Suprapubic skin (tissue), 3 donors: ENCODE measurements around the gene NBEA.

Source experiments
- POLR2A ChIP-seq, 2 donors: fragments of 450-650 bp; IDR thresholded peaks; one replicate each; pipeline ENCODE4 v1.6.1; 2017; ENCODE audit warnings: antibody characterized with exemption in 2 of 2, mild to moderate bottlenecking in 2 of 2, moderate library complexity in 2 of 2
- TF ChIP-seq, protein P1 (sequence below), 2 donors: fragments of 200-600 bp in 1 of 2; fragments of 450-650 bp in 1 of 2; sonication (generic) in 1 of 2; IDR thresholded peaks; one replicate each; pipeline ENCODE4 v1.5.1; 2016 to 2019; ENCODE audit warnings: antibody characterized with exemption in 2 of 2, mild to moderate bottlenecking in 1 of 2, moderate library complexity in 1 of 2

DNA sequence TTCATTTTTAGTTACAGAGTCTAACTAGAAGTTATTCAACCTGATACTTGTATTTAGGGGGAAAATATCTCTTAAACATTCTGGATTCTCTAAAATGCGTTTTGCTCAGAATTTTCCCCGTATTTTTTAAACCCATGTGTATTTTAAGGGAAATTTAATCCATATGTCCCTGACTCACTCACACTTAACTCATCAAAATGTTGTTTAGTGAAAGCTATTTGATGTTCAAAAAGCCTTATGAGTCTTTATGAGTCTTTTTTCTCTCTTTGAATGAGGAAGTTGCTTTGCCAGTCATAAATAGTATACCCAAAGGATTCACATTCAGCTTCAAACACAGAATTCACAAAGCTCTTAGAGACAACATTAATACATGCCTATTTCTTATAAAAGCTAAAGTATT lies 518.0 kb downstream of the NBEA start:
- TF ChIP-seq, protein P1, sequence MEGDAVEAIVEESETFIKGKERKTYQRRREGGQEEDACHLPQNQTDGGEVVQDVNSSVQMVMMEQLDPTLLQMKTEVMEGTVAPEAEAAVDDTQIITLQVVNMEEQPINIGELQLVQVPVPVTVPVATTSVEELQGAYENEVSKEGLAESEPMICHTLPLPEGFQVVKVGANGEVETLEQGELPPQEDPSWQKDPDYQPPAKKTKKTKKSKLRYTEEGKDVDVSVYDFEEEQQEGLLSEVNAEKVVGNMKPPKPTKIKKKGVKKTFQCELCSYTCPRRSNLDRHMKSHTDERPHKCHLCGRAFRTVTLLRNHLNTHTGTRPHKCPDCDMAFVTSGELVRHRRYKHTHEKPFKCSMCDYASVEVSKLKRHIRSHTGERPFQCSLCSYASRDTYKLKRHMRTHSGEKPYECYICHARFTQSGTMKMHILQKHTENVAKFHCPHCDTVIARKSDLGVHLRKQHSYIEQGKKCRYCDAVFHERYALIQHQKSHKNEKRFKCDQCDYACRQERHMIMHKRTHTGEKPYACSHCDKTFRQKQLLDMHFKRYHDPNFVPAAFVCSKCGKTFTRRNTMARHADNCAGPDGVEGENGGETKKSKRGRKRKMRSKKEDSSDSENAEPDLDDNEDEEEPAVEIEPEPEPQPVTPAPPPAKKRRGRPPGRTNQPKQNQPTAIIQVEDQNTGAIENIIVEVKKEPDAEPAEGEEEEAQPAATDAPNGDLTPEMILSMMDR (IDR thresholded peaks at IDR 0.05): no peak
- no peak for TF ChIP-seq POLR2A (IDR thresholded peaks at IDR 0.05)
